Muscle of arm (tissue), 12 donors: ENCODE measurements around the gene SLC29A1. TPM values are rescaled to one million over a fixed set of nuclear protein-coding genes. Genes with fewer than 3 reads are reported as not detected.

Experiments
- polyA plus RNA-seq, 12 donors: library from polyadenylated mRNA; unstranded; fragments of 120-200 nt; gene quantifications; one replicate each; pipeline ENCODE4 v1.2.1, GENCODE V29; 2013; ENCODE audit not compliant: insufficient read length in 12 of 12

SLC29A1 gene
- polyA plus RNA-seq, 12 donors = 55.1 to 90.8 (median 73.6) TPM; not detected in 1

Other genes with a start within 250 kb of the SLC29A1 start
- gene MRPL14, start 96.1 kb upstream of the SLC29A1 start, polyA plus RNA-seq = 10 to 100 TPM in 11 of 12 donors, not detected in 1; 25.5 to 46.2 (median 30.6) TPM
- 10 to 100 TPM in 11 of 12 donors, not detected in 1; 13.4 to 37.5 (median 17.9) TPM for gene TMEM63B, start 96.0 kb upstream of the SLC29A1 start, polyA plus RNA-seq
- gene CAPN11, start 64.8 kb upstream of the SLC29A1 start, polyA plus RNA-seq = under 1 TPM in 10 of 12 donors, not detected in 2; 0.14 to 0.46 (median 0.29) TPM
- gene MYMX, start 6.7 kb upstream of the SLC29A1 start, polyA plus RNA-seq = 10 to 100 TPM in 9 of 12 donors, 1 to 10 TPM in 1, not detected in 2; 7.9 to 28.6 (median 18.8) TPM
- 1,000 to 10,000 TPM in 3 of 12 donors, 100 to 1,000 TPM in 8, not detected in 1; 766 to 1,134 (median 924) TPM for gene HSP90AB1, start 23.5 kb downstream of the SLC29A1 start, polyA plus RNA-seq
- gene SLC35B2, start 33.9 kb downstream of the SLC29A1 start, polyA plus RNA-seq = 10 to 100 TPM in 11 of 12 donors, not detected in 1; 26.4 to 41.9 (median 30.6) TPM
- gene NFKBIE, start 42.0 kb downstream of the SLC29A1 start, polyA plus RNA-seq = 1 to 10 TPM in 11 of 12 donors, not detected in 1; 3.1 to 9.2 (median 4.5) TPM
- 1 to 10 TPM in 2 of 12 donors, under 1 TPM in 8, not detected in 2; 0.15 to 2.8 (median 0.38) TPM for gene TMEM151B, start 46.9 kb downstream of the SLC29A1 start, polyA plus RNA-seq
- 10 to 100 TPM in 1 of 12 donors, 1 to 10 TPM in 10, not detected in 1; 7.4 to 13.8 (median 8.7) TPM for gene AARS2, start 89.8 kb downstream of the SLC29A1 start, polyA plus RNA-seq
- not detected for gene SPATS1, start 119.1 kb downstream of the SLC29A1 start, polyA plus RNA-seq
- gene CDC5L, start 164.1 kb downstream of the SLC29A1 start, polyA plus RNA-seq = 10 to 100 TPM in 11 of 12 donors, not detected in 1; 16.6 to 31.1 (median 28.8) TPM